SK-N-MC (cell line): Measurements from ENCODE around the gene MITD1.

ENCODE experiments used
- EZH2 ChIP-seq: fragments of 200-600 bp; sonication (generic); IDR thresholded peaks from one replicate; pipeline ENCODE4 v1.6.1; 2017; ENCODE audit warnings: antibody characterized with exemption
- FOXP2 ChIP-seq: optimal IDR thresholded peaks from 2 replicates; pipeline ENCODE3; 2011; ENCODE audit warnings: mild to moderate bottlenecking, moderate library complexity; ENCODE audit not compliant: insufficient read depth; ENCODE audit errors: extremely low read length, control extremely low read depth
- POLR2AphosphoS5 ChIP-seq: IDR thresholded peaks from 2 replicates; pipeline ENCODE4 v1.6.1; 2012; ENCODE audit warnings: mild to moderate bottlenecking, low read depth, low read length, borderline replicate concordance

GRCh38 chr2:99159594-99159993, 21.3 kb downstream of the MITD1 start:
- no peak for TF ChIP-seq POLR2AphosphoS5
- no peak for TF ChIP-seq EZH2
- TF ChIP-seq FOXP2, result no peak
